ENCODE measurements around the gene ANKMY1.

- no peak for TF ChIP-seq POLR2A (IDR thresholded peaks at IDR 0.05)
- no peak for TF ChIP-seq CTCF (IDR thresholded peaks at IDR 0.05)
These were observed 109.2 kb downstream of the ANKMY1 start for GRCh38 chr2:240448387-240449274.
